GM19240 (cell line): ENCODE results near the gene CRYGN.

Experiments used
- DNase-seq: peaks from one replicate; pipeline ENCODE4 v3.0.0; 2011; ENCODE audit warnings: low spot score; ENCODE audit not compliant: insufficient read length

Gene CRYGN

DNA sequence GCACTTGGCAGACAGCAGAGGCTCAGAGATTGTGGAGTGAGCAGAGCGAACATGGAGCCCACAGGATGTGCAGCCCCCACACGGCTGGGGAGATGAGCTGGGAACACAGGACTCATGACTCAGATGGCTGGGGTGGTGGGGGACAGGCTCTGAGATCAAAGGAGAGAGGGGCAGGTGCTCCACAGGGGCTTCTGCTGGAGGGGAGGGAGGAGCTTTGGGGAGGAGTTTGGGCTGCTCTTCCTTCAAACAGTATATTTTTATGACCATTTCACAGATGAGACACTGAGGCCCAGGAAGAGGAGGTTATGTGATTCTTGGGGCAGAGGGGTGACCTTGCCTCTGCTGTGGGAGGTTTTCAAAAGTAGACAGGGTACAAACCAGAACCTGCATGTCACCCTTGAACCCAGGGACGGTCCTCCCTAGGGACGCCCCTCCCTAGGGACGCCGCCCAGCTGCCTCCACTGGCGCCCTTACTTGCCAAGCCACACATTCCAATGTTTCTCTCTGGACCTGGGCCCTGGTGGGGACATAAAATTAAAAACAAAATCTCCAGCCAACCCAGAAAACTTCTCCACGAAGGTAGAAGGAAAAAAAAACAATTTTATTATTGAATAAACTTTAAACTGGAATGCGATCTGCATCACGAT lies 981 bp upstream of the CRYGN start:
- DNase-seq, result no peak

GRCh38 chr7:151438864-151439601 lies 908 bp downstream of the CRYGN start:
- DNase-seq, result no peak

DNA sequence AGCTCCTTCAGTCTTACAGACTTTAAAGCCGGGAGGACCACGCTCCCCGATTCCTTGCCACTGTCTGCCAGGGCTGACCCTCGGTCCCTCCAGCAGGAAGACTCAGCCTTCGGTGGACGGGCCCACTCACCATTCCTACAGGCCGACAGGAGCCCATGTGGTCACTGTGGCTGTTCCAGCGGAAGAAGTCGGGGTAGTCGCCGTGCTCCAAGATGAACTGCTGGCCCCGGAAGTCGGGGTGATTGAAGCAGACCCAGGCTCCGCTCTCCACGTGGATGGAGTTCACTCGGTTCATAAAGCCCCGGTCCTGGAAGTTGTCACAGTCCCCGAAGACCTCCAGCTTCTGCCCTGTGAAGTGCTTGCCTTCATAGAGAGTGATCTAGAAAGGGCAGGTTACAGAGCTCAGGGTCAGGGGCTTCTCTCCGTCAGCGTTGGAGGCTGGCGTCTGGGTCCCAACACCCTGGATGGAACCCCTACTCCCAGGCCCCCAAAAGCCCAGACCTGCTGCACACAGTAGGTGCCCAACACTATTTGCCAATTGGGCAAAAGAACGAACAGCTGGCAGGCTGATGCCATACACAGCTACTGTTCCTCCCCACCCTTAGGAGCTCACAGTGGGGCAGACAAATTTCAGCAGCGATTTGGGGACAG lies 1.9 kb downstream of the CRYGN start:
- DNase-seq, result no peak

- no peak for DNase-seq
Observed at GRCh38 chr7:151437159-151437553, 2.8 kb downstream of the CRYGN start.

DNA sequence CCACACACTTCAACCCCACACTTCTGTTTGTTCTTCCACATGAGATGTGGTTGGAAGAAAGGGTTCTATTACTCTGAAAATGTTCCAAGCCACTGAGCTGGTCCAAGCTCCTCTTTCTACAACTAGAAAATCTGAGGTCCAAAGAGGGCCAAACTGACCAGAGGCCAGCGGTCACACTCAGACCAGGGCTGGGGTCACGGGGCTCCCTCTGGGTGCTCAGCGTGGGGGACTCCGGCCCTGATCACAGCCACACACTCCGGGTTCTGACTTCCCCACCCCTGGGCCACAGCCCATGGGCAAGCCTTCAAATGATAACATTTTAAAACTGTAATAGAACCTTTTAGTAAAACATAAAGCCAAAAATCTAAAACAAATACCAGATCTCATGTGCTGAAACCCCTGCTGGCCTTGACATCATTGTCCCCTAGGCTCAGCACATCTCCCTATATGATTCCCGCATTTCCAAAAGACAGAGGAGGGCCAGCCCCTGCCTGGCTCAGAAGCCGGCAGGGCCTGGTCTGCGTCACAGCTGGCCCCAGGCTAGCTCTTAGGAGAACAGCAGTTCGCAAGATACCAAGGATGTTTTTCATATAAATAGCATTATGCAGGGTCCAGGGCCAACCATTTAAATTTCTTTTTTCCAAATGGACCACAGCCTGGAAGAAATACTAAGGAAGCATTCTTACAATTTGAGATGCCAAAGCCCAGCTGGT lies 3.3 kb downstream of the CRYGN start:
- DNase-seq, result no peak

- DNase-seq, result no peak
Observed at GRCh38 chr7:151435971-151436370, 4.0 kb downstream of the CRYGN start.

DNA sequence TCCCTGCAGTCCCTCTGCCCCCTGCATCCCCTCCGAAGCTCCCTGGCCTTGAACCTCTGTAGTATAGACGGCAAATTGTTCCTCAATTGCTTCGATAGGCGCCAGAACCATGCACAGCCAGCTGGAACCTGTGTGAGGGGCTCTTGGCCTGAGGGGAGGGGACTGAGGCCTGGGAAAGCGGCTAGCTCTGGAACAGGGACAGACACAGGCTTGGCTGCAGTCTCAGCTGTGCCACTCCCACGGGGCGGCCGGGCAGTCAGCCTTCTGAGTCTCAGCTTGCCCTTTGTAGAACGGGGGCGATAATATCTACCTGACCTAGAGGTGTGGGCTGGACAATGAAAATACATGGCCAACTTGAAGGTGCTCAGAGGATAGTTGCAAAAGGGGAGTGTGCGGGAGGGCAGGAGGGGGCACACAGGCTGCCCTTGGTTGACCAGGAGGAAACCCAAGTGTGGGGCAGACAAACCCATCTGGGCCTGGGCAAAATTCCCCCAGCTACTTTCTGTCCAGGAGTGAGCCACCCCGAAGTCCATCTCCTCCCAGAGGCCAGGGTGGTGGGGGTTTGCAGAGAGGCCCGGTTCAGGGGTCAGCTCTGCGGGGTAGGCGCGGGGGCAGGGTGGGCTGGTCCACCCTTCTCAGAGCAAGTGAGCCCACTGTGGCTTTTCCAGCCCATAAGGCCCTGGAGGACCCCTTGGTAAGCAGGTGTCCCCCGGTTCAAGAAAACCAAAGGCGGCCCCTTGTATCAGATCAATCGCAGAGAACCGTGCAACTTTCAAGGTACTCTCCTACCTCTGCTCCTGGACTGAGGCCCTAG lies 4.6 kb downstream of the CRYGN start:
- no peak for DNase-seq

- DNase-seq, result no peak
Observed at GRCh38 chr7:151434549-151434948, 5.4 kb downstream of the CRYGN start.

GRCh38 chr7:151433721-151434400 lies 6.1 kb downstream of the CRYGN start:
- DNase-seq, result no peak

DNA sequence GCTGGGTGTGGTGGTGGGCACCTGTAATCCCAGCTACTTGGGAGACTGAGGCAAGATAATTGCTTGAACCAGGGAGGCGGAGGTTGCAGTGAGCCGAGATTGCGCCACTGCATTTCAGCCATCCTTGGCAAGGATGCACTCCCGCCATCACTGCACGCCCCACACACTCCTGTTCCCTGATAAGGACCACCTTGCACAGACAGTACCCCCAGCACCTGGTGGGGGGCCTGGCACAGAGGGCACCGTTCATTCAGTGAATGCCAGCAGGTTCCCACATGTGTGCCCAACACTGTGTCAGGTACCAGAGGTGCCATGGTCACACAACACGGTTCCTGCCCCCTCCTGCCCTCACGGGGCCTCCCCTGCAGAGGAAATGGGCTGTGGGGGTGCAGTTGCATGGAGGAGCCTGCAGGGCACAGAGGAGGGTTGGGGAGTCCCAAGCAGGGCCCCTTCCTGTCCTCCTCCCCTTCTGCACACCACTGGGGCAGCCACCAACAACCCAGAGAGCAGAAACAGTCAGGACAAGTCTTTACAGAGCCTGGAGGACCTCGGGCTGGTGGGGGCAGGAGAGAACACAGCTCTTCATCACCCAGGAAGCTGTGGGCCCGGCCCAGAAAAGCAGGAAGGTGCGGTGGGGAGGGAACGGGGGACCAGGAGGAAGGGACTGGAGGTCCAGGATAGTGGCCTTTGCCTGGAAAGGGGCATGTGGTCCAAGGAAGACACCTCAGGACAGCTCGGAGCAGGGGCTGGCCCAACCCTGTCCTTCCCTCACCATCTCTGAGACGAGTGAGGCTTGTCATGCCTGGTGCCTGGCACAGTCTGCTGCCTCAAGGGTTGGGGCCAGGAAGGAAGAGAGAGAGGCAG lies 7.1 kb downstream of the CRYGN start:
- DNase-seq, result peak; percentile 47

DNA sequence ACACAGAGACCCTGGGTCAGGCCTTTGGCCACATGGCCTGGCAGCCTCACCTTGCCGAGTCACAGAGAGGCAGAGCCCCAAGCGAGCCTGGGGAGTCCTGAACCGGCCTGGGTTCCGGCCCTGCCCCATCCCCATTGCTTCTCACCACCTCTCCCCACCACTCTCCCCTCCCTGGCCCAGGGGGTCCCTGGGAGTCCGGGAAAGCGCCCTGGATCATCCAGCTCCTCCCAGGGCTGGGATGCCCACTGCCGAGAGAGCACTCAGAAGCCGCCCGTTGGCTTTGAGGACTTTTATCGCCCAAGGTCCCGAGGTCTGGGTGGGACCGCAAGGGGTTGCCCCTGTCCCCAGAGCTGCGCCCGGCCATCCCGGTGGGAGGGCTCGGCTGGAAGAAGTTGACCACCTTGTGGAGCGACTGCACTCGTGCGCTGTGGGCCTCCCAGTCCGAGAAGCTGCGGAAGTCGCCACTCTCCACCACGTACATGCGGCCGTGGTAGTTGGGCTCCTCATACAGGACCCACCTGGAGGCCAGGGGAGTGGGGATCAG lies 8.1 kb downstream of the CRYGN start:
- DNase-seq, result no peak

DNA sequence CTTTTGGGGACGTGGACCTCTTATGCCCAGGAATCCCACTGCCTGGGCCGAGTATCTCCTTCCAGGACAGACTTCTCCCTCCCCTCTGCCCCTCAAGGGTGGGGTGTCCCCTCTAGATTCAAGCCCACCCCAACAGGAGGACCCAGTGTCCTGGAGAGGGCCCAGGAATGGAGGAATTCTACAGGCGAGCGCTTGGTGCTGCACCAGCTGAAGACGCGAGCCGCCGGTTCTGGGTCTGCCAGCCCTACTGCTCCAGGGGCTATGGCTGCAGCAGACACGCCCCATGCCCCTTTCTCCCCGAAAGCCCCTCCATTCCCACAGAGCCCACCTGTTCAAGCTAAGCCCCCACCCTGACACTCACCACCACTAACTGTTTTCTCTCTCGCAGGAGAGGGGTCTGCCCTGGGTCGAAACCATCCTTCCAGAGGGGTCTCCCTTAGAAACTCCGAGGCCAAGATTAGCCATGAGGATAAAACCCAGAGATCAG lies 8.6 kb downstream of the CRYGN start:
- no peak for DNase-seq

DNA sequence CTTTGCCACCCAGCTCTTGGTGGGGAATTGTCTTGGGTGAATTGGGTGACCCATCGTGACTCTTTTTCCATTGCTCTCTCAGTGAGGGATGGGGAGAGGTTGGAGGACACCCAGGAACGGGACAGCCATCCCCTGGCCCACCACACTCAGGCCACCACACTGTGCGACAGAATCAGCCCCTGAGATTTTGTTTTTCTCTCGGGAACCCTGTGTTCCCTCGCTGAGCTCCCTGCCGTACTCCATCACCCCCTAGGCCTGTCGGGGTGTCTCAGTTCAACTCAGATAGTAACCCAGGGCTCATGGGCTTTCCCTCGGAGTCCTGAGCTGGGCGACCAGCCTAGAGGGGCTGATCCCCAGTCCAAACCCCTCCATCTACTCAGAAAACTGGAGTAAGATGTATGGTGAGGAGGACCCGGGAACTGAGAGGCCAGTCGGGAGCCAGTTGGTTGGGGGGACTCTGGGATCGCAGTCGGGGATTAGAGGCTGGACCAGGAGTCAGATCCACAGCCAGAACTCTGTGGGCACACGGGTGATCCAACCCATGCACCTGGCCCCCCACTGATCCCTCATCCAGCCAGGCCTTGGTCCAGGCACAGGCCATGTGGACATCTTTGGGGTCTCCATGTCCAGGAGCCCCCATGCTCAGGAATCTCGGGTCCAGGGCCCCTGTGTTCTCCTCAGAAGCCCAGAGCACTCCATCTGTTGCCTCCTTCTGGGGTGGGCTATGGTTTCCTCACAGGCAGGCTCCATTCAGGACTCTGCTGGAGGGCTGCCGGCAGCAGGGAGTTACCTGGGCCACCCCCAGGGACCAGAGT lies 9.3 kb downstream of the CRYGN start:
- DNase-seq, result no peak

GRCh38 chr7:151429560-151430331 lies 10.2 kb downstream of the CRYGN start:
- DNase-seq, result no peak

- no peak for DNase-seq
Observed at GRCh38 chr7:151429237-151429559, 10.7 kb downstream of the CRYGN start.

DNA sequence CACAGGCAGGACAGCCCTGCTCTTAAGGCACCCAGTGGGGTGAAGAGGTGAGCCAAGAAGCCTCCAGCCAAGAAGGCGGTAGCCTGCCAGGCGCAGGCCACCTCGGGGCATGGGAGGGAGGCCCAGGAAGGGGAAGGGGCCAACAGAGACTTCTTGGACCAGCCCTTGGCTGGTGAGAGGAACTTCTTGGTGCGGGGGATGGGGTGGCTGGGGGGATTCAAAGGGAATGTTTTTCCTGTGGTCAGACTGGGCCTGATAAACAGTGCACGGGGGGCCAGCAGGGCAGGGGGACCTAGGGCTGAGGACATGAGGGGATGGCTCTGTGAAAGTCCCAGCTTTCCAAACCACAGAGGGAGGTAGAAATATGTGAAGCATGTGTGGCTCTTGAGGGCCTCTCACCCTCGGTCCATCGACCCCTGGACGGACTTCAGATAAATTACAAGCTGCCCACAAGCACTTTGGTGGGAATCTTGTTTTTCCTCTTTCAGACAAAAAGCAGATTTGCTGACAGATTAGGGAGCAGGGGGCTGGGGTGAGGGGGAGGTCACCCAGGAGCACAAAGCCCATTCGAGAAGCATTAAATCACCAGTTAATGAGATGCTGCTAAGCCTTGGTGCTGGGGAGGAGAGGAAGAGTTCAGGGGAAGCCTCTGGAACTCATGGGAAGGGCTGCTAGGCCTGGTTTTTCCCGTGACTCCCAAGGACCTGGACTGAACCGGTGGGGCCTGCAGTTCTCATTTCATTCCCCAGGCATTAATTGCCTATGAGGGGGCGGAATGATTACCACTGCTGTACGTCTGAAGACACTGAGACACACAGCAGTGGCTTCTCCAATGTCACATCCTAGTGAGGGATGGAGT lies 11.3 kb downstream of the CRYGN start:
- DNase-seq, result no peak
